Stimulated activated naive CD8-positive, alpha-beta T cell treated with anti-CD3 and anti-CD28 coated beads, Interleukin-15, amount 100 ng/mL, for 72 hours (primary cell): ENCODE measurements around the gene GPATCH8.
"Not testable (repeated sequence)": the region's sequence is repeated elsewhere in the genome, so short reads cannot be mapped to it uniquely, and the experiment has no call there.

Experiments used
- ATAC-seq: fragments of 150-1000 bp; cut with Tn5 transposase; 2 replicates; pipeline ENCODE4 v1.10.0; 2021; ENCODE audit warnings: mild to moderate bottlenecking, moderate library complexity
- DNase-seq, 2 donors: peaks; one replicate each; pipeline ENCODE4 v3.0.0; 2021 to 2022
- H3K27ac Mint-ChIP-seq, 2 donors: one replicate each; pipeline ENCODE4 v1.8.0; 2022; ENCODE audit warnings: mild to moderate bottlenecking in 2 of 2, mixed read lengths in 2 of 2, moderate library complexity in 2 of 2
- H3K27me3 Mint-ChIP-seq: one replicate; pipeline ENCODE4 v1.8.0; 2022; ENCODE audit warnings: mixed read lengths
- H3K4me1 Mint-ChIP-seq: one replicate; pipeline ENCODE4 v1.8.0; 2022; ENCODE audit warnings: mild to moderate bottlenecking, mixed read lengths
- H3K4me3 Mint-ChIP-seq, 2 donors: one replicate each; pipeline ENCODE4 v1.8.0; 2022; ENCODE audit warnings: mild to moderate bottlenecking in 2 of 2, mixed read lengths in 2 of 2, moderate library complexity in 1 of 2
- H3K9me3 Mint-ChIP-seq, 2 donors: one replicate each; pipeline ENCODE4 v1.8.0; 2022; ENCODE audit warnings: mixed read lengths in 2 of 2

The GPATCH8 gene

GRCh38 chr17:44536090-44536953, 33.1 kb upstream of the GPATCH8 start:
- no peaks in the 10 kb centered on the region for H3K9me3 Mint-ChIP-seq
- ATAC-seq: no peak
- peaks cover 11% of the 10 kb centered on the region for H3K4me1 Mint-ChIP-seq
- H3K27me3 Mint-ChIP-seq: peaks cover 8% of the 10 kb centered on the region
- H3K27ac Mint-ChIP-seq: peak overlapping the region in 1 of 2 donors; percentile 80
- H3K4me3 Mint-ChIP-seq: no peak overlapping the region
- DNase-seq: no peak

GRCh38 chr17:44533533-44534246, 30.5 kb upstream of the GPATCH8 start:
- Mint-ChIP-seq H3K4me1 (peaks cover 11% of the 10 kb centered on the region), H3K27ac (no peak overlapping the region), H3K27me3 (no peaks in the 10 kb centered on the region), H3K4me3 (peak overlapping the region in 1 of 2 donors; percentile 10), H3K9me3 (no peaks in the 10 kb centered on the region)
- DNase-seq (peak; percentile 83 to 84), ATAC-seq (peak; percentile 97)

- ATAC-seq: no peak
These were observed 27.8 kb upstream of the GPATCH8 start for GRCh38 chr17:44530896-44531418.

GRCh38 chr17:44529864-44530263, 26.7 kb upstream of the GPATCH8 start:
- H3K27me3 Mint-ChIP-seq: peaks cover 9% of the 10 kb centered on the region
- peaks cover 11% of the 10 kb centered on the region for H3K4me1 Mint-ChIP-seq
- H3K4me3 Mint-ChIP-seq: no peak overlapping the region
- H3K9me3 Mint-ChIP-seq: peaks cover 5% of the 10 kb centered on the region in 2 donors
- H3K27ac Mint-ChIP-seq: no peak overlapping the region
- no peak for DNase-seq
- no peak for ATAC-seq

More at GRCh38 chr17:44530896-44531418, 27.8 kb upstream of the GPATCH8 start:
- H3K4me1 Mint-ChIP-seq: peaks cover 11% of the 10 kb centered on the region
- DNase-seq: no peak
- no peak overlapping the region for H3K4me3 Mint-ChIP-seq
- peaks cover under 1% of the 10 kb centered on the region for H3K27me3 Mint-ChIP-seq
- no peak overlapping the region for H3K27ac Mint-ChIP-seq
- peaks cover 5% of the 10 kb centered on the region in 2 donors for H3K9me3 Mint-ChIP-seq

- Mint-ChIP-seq H3K4me1 (no peaks in the 10 kb centered on the region), H3K27ac (no peak overlapping the region)
- ATAC-seq: no peak
These were observed 24.7 kb upstream of the GPATCH8 start for GRCh38 chr17:44527954-44528353.

GRCh38 chr17:44527102-44527501, 23.9 kb upstream of the GPATCH8 start:
- no peak overlapping the region for H3K27ac Mint-ChIP-seq
- H3K9me3 Mint-ChIP-seq: peaks cover 5% of the 10 kb centered on the region in 2 donors
- no peak for ATAC-seq
- DNase-seq: no peak
- no peaks in the 10 kb centered on the region for H3K4me1 Mint-ChIP-seq
- H3K4me3 Mint-ChIP-seq: no peak overlapping the region
- H3K27me3 Mint-ChIP-seq: peaks cover 18% of the 10 kb centered on the region

More at GRCh38 chr17:44527954-44528353, 24.7 kb upstream of the GPATCH8 start:
- peaks cover 5% of the 10 kb centered on the region in 2 donors for H3K9me3 Mint-ChIP-seq
- H3K4me3 Mint-ChIP-seq: no peak overlapping the region
- no peak for DNase-seq
- H3K27me3 Mint-ChIP-seq: peaks cover 18% of the 10 kb centered on the region

GRCh38 chr17:44523672-44523972, 20.4 kb upstream of the GPATCH8 start:
- no peak overlapping the region for H3K4me3 Mint-ChIP-seq
- no peaks in the 10 kb centered on the region for H3K4me1 Mint-ChIP-seq
- DNase-seq: no peak
- H3K27me3 Mint-ChIP-seq: peaks cover 25% of the 10 kb centered on the region
- H3K27ac Mint-ChIP-seq: peak overlapping the region in 1 of 2 donors; percentile 23
- no peak for ATAC-seq
- peaks cover 5% of the 10 kb centered on the region in 2 donors for H3K9me3 Mint-ChIP-seq

- peak; percentile 63 to 68 for DNase-seq
- peaks cover 30% of the 10 kb centered on the region for H3K27me3 Mint-ChIP-seq
These were observed 19.9 kb upstream of the GPATCH8 start for GRCh38 chr17:44522883-44523671.

GRCh38 chr17:44518032-44518431, 14.8 kb upstream of the GPATCH8 start:
- Mint-ChIP-seq H3K4me1 (no peaks in the 10 kb centered on the region), H3K4me3 (no peak overlapping the region), H3K27me3 (peaks cover 15% of the 10 kb centered on the region), H3K27ac (no peak overlapping the region), H3K9me3 (no peaks in the 10 kb centered on the region)
- DNase-seq: no peak
- no peak for ATAC-seq

More at GRCh38 chr17:44522883-44523671, 19.9 kb upstream of the GPATCH8 start:
- H3K4me3 Mint-ChIP-seq: no peak overlapping the region
- peaks cover 5% of the 10 kb centered on the region in 2 donors for H3K9me3 Mint-ChIP-seq
- peak; percentile 87 for ATAC-seq
- no peaks in the 10 kb centered on the region for H3K4me1 Mint-ChIP-seq
- H3K27ac Mint-ChIP-seq: peak overlapping the region in 1 of 2 donors; percentile 23

GRCh38 chr17:44511241-44512134, 8.3 kb upstream of the GPATCH8 start:
- not testable (repeated sequence) for H3K4me3 Mint-ChIP-seq, H3K9me3 Mint-ChIP-seq, H3K27ac Mint-ChIP-seq, DNase-seq, ATAC-seq, H3K27me3 Mint-ChIP-seq
- peaks cover 12% of the 10 kb centered on the region for H3K4me1 Mint-ChIP-seq

GRCh38 chr17:44506939-44507604, 3.9 kb upstream of the GPATCH8 start:
- H3K27me3 Mint-ChIP-seq, DNase-seq, ATAC-seq, H3K27ac Mint-ChIP-seq, H3K4me3 Mint-ChIP-seq, H3K9me3 Mint-ChIP-seq: not testable (repeated sequence)
- peaks cover 11% of the 10 kb centered on the region for H3K4me1 Mint-ChIP-seq

GRCh38 chr17:44502598-44503146, 534 bp downstream of the GPATCH8 start:
- peaks cover 34% of the 10 kb centered on the region for H3K4me1 Mint-ChIP-seq
- no peaks in the 10 kb centered on the region for H3K9me3 Mint-ChIP-seq
- DNase-seq (no peak), ATAC-seq (peak; percentile 37)
- H3K27me3 Mint-ChIP-seq: no peaks in the 10 kb centered on the region
- H3K27ac Mint-ChIP-seq: peak overlapping the region; percentile 98 to 99
- peak overlapping the region; percentile 88 to 100 for H3K4me3 Mint-ChIP-seq

- peak overlapping the region; percentile 98 to 99 for H3K27ac Mint-ChIP-seq
- peaks cover 41% of the 10 kb centered on the region for H3K4me1 Mint-ChIP-seq
- no peak for DNase-seq
- no peaks in the 10 kb centered on the region for H3K27me3 Mint-ChIP-seq
- H3K9me3 Mint-ChIP-seq: no peaks in the 10 kb centered on the region
- H3K4me3 Mint-ChIP-seq: peak overlapping the region; percentile 88 to 100
- no peak for ATAC-seq
These were observed 1.3 kb downstream of the GPATCH8 start for GRCh38 chr17:44501866-44502375.
